Umbilical cord (tissue), 2 donors: ENCODE data around the gene ATP8B3. TPM values are rescaled to one million over a fixed set of nuclear protein-coding genes. Genes with fewer than 3 reads are reported as not detected.

Experiments
- DNase-seq: peaks from one replicate; pipeline ENCODE4 v3.0.0-alpha.2; 2015; ENCODE audit warnings: low spot score
- total RNA-seq: library from RNA; depleted of rRNA; stranded (reverse); fragments of >200 nt; gene quantifications from one replicate; pipeline ENCODE4 v1.2.3, GENCODE V29; 2014; ENCODE audit warnings: low replicate concordance; ENCODE audit not compliant: insufficient read depth

Gene ATP8B3
- total RNA-seq, 1 donor from 2014 or later = 1.9 TPM

- no peak for DNase-seq
Measured at GRCh38 chr19:1851654-1852580, 39.8 kb upstream of the ATP8B3 start.

DNA sequence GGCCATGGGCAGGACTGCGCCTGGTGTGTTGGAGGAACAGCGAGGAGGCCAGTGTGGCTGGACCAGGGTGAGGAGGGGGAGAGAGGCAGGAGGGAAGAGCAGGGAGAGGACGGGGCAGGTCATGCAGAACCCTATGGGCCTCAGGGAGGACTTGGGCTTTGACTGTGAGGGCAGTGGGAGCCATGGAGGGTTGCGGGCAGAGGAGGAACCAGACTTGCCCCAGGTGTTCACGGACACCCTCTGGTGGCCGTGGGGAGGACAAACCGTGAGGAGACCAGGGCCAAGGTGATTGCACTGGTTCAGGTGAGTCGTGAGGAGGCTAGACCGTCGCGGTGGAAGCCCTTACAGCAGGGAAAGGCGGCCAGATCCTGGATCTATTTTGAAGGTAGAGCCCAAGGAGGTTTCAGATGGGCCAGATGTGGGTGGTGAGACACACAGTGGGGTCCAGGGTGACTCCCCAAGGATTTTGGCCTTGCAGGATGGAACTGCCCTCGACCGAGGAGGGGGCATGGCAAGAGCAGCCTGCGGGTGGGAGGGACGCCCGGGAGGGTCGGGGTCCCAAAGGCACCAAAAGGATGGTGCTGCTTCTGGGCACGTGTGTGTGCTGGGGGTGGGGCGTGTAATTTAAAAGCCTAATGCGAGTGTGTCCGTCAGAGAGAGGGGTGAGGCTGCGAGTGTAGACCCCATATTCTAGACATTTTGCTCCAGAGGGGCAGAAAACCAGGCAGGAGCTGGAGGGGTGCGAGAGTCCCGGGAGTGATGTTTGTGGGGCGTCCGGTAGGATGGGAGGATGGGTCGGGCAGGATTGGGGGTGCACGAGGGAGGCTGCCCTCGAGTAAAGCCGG, 39.0 kb upstream of the ATP8B3 start:
- DNase-seq = no peak

GRCh38 chr19:1849886-1850398, 37.9 kb upstream of the ATP8B3 start:
- DNase-seq = no peak

DNA sequence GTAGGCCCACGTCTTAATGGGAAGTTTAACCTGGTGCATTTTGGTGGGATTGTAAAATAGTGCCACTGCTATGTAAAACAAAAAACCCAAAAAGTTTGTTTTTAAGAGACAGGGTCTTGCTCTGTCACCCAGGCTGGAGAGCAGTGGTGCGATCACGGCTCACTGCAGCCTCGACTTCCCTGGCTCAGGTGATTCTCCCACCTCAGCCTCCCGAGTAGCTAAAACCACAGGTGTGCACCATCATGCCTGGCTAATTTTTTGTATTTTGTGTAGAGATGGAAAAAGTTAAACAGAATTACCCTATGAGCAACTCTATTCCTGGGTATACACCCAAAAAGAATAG, 37.0 kb upstream of the ATP8B3 start:
- no peak for DNase-seq

DNA sequence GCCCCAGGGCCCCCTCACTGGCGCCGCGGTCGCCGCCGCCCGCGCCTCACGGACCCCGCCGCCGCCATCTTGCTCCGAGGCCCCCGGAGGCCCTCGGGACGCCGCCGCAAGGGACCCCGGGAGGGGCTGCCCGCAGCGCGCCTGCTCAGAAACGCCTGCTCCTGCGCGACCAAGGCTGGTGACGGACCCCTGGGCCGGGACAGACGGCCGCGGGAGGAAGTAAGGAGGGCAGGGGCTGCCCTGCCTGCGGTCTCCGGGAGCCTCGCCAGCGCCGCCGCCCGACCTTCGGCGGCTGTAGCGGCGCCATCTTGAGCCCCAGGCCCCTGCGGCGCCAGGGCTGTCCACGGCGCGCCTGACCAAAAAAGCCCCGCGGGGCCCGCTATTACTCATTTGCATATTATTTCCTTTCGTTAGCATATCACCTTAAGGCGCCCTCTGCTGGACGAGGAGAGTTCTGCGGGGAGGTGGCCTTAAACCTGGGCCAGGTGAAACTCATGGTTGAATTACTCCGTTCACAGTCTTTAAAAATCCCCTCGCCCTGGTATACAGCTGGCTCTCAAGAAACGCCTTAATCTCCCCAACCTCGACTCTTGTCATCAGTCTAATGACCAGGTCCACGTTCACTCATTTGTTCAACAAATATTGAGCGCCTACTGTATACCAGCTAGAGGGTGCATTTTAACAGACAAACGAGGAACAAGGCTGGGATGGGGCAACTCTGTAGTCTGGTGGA, 36.5 kb upstream of the ATP8B3 start, which contains the start of gene REXO1:
REXO1 (minus strand) TSS at position 85 of the 733 bp plus-strand sequence. CDS start 125 bp downstream, outside the sequence.
- peak; percentile 96 for DNase-seq

GRCh38 chr19:1847684-1848398, 35.8 kb upstream of the ATP8B3 start:
- no peak for DNase-seq

DNA sequence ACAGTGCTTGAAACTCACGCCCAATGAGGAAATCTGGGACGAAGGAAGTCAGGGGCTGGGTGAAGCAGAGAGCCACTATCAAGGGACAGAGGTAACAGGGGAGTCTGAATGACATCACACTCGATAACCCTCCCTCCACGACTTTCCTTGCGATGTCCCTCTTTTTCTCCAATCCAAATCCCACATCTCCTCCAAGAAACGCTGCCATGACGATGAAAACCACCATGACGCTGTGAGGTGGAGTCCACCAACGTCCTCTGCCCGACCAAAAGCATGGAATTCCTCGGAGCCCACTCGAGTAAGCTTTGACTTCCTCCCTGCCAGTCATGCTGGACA, 35.2 kb upstream of the ATP8B3 start:
- DNase-seq = no peak

DNA sequence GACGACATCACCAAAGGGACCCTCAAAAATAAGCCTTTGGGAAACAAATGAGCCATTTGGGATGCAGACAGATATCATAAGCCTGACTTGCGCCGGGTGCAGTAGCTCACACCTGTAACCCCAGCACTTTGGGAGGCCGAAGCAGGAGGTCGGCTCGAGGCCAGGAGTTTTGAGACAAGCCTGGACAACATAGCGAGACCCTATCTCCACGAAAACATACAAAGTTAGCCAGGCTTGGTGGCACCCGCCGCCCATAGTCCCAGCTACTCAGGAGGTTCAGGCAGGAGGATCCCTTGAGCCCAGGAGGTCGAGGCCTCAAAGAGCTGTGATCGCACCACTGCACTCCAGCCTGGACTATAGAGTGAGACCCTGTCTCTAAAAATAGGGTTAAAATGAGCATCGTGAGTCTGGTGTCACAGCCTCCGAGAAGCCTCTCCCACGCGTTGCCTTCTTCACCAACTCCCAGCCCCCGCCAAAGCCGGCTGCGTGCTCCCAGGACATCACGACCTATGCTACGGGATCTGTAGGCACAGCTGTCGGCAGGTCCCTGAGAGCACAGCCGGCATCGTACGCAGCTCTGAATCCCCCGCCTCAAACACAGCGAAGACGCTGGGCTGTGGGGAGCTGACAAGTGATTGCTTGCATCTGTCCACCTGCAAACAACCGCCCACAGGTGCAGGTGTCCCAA, 34.6 kb upstream of the ATP8B3 start:
- DNase-seq = no peak

DNA sequence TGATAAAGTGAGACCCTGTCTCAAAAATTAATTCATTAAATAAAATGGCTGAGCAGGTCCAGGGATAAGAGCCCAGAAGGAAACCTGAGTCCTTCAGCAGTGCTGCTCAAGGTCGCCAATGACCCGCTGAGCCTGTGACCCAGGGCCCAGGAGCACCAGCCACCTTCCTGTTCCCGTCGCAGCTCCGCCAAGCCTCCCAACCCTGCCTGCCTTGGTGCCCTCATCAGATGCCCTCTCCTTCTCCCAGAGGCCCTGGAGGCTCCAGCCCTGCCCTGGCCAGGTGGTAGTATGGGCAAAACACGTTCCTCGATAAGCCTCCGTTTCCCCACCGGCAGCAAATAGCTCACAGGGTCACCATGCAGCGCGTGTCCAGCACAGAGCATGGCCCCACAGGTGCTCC, 33.6 kb upstream of the ATP8B3 start:
- DNase-seq = no peak

- no peak for DNase-seq
Measured at GRCh38 chr19:1845125-1845515, 33.0 kb upstream of the ATP8B3 start.

DNA sequence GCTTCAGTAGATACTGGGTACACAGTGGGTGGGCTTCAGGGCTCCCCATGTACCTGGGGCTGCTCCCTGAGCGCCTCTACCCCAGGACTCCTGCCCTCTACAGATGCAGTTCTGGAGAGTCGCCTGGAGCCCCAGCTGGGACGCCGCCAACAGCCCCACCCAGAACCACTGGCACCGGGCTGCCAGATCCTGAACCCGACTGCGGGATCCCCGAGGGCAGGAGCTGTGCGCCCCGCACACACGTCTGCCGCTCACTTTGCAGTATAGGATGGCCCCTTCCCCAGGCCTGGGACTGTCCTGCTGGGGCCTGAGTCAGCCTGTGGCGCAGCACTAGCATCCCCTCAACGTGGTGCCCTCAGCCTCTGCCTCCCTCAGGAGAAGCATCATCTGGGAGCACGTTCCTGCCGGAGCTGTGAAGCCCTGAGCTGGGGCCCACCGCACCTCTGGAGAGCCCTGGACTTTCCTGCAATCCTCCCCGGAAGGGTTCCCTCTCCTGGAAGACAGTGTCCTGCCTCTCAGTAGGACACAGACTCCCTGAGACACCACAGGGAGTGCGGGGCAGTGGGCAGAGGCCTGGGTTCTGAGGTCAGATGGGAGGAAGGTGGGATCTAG, 32.5 kb upstream of the ATP8B3 start:
- no peak for DNase-seq

DNA sequence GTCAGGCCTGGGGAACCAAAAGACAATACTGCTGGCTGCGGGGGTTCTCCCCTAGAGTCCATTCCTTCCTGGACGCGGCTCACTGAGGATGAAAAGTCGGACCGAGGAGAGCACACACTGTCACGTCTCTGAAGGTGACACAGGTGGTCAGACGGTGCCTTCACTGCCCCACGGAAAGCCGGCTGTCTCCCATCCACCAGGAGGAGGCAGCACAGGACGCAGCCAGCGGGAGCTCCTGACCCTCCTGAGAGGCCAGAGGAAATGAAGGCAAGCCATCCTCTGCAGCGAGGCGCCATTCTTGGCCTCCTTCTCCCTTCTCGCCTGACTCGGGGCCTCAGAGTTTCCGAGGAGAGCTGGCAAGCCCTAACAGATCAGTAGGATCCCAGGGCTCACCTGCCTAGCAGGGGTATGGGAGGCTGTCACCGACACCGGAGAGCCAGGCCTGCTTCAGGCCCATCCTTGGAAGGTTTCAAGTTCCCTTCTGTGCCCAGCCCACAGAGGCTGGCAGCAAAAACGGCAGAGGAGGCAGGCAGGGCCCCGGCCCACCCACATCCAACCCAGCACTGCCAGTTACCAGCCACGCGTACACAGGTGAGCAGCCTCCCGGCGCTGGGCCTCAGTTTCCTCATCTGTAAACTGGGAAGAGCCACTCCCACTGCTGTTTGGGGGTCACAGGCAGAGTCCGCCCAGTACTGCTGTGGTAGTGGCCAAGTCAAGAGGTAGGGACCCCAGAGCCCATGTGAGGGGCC, 31.7 kb upstream of the ATP8B3 start:
- no peak for DNase-seq

DNA sequence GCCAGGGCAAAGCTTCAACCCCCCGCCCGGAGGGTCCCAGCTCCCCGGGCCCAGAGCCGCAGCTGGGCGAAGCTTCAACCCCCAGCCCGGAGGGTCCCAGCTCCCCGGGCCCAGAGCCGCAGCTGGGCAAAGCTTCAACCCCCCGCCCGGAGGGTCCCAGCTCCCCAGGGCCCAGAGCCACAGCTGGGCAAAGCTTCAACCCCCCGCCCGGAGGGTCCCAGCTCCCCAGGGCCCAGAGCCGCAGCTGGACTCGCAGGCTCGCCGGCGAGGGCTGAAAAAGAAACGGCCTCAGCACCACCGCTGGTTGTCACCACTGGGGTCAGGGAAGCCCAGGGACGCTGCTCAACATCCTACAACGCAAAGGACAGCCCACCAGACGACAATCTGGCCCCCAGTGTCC, 31.0 kb upstream of the ATP8B3 start:
- DNase-seq = no peak

DNA sequence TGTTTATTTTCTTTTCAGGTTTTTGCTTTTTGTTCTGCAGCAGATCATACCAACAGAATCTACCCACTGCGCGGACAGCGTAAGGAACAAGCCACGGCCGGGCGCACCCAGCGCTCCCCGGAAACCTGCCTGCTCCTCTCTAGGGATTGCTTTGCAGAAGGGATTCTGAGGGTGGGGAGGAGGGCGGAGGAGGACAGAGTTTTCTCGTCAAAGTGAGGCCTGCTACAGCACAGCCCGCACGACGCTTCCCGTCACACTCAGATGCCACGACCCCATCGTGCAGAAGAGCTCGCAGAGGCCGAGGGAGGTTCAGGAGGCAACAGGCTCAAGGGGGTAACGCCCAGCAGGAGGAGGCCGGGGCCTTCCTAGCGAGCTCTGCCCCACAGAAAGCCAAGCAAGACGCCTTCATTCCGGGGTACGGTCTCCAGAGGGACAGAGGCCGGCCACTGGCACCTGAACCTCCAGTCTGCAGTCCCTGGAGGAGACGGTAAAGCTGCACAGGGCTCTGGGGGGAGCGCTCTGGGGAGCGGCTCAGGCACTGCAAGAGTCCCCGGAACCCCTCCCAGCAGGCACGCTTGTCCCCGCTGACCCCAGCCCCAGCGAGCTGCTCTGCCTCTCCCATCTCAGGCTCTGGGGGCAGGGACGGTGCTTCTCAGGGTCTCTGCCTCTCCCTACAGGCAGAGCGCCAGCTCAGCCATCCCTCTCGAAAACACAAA, 29.3 kb upstream of the ATP8B3 start:
- no peak for DNase-seq

- DNase-seq = no peak
Measured at GRCh38 chr19:1840541-1841115, 28.6 kb upstream of the ATP8B3 start.

DNA sequence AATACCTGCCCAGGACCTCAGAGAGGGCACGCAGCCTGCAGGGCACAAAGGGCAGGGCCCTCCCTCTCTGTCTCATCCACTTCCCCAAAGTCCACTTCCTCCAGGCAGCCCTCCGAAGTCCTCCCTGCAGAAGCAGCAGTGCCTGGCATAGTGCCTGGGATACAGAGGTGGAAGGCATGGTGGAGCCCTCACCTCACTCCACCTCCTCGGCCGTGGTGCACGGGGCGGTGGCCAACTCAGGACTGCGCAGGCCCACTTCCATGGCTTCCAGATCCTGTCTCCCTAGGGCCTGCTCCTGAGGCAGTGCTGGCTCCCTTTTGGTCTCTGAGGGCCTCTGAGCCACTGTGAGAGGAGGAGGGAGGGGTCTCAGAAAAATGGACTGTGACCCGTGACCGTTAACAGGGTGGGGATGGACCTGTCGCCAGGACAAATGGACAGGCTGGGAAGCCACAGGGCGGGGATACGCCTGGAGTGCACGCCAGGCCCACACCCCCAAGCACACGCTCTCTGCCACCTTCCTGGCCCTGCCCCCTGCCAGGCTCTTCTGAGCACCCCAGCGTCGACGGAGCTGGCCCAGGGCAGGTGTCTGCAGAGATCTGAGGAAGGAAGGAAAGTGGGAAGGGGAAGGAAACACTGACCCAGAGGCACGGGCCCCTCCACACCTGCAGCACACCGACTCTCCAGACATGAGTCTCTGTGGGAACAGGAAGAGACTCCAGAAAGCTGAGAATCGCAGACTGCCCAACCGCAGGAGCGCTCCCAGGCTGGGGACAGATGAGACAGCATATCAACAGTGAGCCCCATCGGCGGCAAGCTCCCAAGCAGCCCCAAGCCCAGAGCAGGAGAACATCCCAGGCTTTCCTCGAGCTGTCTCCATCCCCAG, 27.8 kb upstream of the ATP8B3 start:
- DNase-seq = no peak

DNA sequence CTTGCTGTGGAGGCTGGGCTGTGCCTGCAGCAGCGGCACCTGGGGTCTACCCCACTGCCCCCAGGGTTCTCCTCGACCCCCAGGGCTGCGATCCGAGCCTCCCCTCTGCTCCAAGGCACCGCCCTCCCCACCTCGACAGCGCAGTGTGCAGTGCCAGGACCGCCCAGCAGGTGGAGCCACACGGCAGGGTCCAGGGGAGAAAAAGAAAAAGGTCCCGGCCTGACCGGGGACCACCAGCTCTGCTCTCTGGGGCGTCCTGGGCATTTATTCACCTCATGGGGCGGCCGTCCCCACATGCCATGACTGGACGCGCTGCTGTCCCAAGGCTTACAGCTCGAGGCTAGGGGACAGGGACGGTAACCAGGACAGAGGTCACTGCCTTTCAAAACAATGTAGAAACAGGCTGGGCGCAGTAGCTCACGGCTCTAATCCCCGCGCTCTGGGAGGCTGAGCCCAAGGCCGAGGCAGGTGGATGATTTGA, 25.6 kb upstream of the ATP8B3 start:
- DNase-seq = no peak
